Dermis microvascular lymphatic vessel endothelial cell (primary cell): ENCODE measurements around the gene KYNU. TPM values are rescaled to one million over a fixed set of nuclear protein-coding genes. Genes with fewer than 3 reads are reported as not detected.

Experiments used
- DNase-seq, 2 donors: peaks; one replicate each; pipeline versions ENCODE4 v3.0.0 to v3.0.0-alpha.2; 2010; ENCODE audit warnings: low read depth in 2 of 2
- total RNA-seq: library from RNA; depleted of rRNA; stranded (reverse); fragments of >200 nt; gene quantifications from 2 replicates; pipeline ENCODE4 v1.2.1, GENCODE V29; 2014

The KYNU gene
- total RNA-seq, 1 donor from 2014 or later: 0.26 TPM

GRCh38 chr2:142961202-142961601 is 83.7 kb downstream of the KYNU start:
- no peak for DNase-seq

DNA sequence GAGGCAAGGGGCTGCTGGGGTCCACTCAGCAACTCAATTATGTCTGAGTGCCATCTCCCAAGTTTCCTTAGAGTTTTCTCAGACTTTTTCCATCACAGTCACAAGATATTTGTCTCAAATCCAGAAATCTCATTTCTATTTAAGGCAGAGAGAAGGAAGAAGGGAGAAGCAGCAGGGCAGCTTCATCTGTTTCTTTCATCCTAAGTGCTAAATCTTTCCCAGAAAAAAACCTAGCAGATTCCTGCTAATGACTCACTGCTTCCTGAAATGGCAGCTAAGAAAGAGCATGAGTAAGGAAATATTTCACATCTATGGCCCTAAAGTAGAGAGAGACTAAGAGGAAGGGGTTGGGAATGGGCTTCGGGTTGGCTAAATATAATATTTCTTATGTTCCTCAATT is 88.0 kb downstream of the KYNU start:
- DNase-seq: peak in 1 of 2 donors; percentile 42

DNA sequence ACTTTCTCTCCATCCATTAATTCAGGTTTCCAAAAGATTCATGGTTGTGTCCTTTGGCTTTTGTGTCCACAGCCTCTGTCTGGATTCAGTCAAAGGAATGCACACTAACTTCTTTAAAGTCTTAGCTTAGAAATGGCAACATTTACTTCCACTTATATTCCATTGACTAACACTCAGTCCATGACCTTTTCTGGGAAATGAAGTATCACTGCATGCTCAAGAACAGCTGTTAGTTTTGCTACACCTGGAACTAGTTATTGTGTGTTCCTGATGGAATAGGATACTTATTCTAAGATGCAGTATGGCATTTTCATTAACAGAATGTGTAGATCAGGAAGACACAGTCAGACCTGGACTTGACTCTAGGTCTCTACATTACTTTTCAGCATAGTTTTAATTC is 88.8 kb downstream of the KYNU start:
- DNase-seq: no peak

DNA sequence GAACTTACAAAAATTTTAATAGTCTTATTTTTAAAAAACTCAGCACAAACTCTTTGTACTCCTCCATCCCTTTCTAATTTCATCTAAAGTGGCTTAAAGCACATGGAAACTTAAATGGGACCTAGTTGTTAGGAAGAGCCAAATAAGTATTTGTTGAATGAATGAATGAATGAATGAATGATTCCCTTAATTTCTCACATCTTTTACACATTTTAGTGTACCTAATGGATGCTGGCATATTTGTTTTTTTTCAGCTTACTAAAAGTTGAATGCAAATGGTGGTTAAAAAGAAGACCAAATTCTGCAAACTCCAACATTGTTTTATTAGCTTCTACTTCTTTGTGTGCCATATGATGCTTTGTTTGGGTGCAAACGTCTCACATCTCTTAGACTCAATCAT is 89.6 kb downstream of the KYNU start:
- DNase-seq: no peak

- peak in 1 of 2 donors; percentile 29 for DNase-seq
Observed at GRCh38 chr2:142973160-142973821, 95.8 kb downstream of the KYNU start.

- no peak for DNase-seq
Observed at GRCh38 chr2:142973822-142974207, 96.4 kb downstream of the KYNU start.

GRCh38 chr2:142974288-142975024 is 97.0 kb downstream of the KYNU start:
- DNase-seq: peak; percentile 53 to 87

GRCh38 chr2:142975239-142975638 is 97.8 kb downstream of the KYNU start:
- DNase-seq: peak in 1 of 2 donors; percentile 1

DNA sequence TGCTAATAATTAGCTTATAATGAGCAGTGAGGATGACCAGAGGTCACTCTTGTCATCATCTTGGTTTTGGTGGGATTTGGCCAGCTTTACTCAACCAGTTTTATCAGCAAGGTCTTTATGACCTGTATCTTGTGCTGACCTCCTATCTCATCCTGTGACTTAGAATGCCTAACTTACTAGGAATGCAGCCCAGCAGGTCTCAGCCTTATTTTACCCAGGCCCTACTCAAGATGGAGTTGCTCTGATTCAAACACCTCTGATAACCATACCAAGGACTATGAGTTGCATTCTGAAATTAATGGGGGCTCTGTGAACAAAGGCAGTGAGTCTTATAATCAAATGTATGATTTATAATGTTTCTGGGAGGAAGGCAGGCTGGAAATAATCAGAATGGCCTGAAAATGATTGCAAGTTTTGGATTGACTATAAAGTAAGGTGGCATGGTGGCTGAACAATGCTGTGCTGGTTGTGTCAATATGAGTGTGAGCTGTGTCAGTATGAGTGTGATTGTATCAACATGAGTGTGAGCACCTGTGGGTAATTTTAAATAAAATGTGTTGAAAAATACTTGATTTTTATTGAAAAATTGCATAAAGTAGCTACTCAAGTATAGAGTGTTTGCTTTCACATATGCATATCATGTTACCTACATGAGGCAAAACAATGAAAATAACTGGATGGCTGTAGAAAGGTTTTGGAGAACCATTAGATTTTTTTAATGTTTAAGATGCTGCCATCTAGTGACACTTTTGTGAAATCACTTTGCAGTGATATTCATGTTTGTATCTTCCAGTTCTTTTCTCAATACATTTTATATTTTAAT is 103.0 kb downstream of the KYNU start:
- DNase-seq: peak; percentile 11 to 50

DNA sequence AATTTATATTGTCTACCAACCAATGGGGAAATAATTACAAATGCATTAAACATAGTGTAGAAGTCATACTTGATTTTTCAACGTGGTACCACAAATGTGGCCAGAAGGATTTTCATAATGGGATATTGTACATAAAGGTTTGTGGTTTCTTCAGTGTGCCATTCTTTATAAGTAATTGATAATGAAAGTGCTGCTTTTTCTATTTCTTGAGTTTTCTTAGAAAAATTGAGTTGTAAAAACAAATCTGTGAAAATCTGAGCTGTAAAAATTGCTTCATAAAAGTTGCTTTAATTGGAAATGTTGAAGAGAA is 103.6 kb downstream of the KYNU start:
- no peak for DNase-seq

DNA sequence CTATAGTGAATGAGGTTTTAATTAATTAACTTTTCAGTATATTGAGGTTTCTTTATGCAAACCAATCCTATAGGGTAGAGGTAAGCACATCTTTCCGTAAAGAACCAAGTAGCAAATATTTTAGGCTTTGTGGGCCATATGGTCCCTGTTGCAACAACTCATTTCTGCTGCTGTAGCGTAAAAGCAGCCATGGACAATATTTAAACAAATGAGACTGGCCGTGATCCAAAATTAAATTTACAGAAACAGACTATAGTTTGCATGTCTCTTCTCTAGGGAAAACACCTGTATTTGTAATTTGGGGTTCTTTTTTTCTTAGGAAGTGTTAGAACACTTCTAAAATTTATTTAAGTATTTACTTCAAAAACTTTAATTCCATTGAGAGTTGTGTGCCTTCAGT is 104.3 kb downstream of the KYNU start:
- DNase-seq: no peak

DNA sequence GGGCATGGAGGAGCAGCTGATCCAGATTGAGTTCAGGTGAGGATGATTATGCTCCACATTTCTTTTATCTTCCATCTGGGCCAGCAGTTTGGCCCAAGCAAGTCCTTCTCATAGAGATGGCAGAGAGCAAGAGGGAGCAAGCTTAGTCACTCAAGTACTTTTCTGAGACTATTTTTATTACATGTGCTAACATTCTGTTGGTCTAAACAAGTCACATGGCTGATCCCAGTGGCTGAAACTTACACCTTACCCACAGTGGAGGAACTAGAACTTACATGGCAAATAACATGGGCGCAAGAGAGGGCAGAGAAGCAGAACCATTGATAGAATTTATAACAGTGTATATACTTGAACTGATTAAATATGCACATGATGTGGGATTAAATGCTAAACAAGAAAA is 105.7 kb downstream of the KYNU start:
- DNase-seq: no peak

DNA sequence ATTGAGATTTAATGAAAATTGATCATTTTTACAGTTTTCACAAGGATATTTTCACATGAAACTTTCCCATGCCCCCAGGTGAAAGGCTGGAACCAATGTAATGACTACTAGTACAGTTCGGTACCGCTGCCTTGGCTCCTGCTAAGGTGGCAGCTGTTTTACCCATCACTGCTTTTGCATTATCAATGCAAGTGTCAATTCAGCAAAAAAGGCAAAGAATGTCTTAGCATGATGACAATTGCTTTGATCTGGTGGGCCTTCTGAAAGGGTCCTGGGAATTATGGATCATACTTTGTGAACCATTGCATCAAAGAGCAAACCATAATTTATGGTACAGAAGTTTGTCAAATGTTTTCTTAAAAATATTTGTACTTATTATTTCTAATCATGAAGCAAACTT is 107.2 kb downstream of the KYNU start:
- no peak for DNase-seq

GRCh38 chr2:142987044-142987443 is 109.6 kb downstream of the KYNU start:
- no peak for DNase-seq

- DNase-seq: peak; percentile 21 to 33
Observed at GRCh38 chr2:142989273-142990204, 112.1 kb downstream of the KYNU start.

- no peak for DNase-seq
Observed at GRCh38 chr2:142991295-142991694, 113.8 kb downstream of the KYNU start.

DNA sequence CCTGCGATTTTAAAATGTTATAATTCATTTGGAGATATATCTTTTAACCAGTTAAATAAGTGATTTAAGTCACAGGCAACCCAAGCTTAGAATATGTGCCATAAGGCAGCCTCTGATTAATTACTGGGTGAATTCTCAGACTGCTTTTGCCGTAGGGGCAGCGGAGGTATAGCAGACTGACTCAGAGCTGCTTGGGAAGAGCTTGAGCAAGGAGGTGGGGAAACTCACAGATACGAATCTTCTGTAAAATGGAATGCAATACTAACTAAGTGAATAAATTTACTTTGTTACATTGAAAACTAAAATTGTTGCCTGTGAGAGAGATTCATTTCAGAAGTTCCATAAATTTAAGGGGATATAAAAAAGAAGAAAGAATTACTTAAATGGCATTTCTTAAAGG is 115.4 kb downstream of the KYNU start:
- no peak for DNase-seq

- no peak for DNase-seq
Observed at GRCh38 chr2:142993771-142994170, 116.3 kb downstream of the KYNU start.

GRCh38 chr2:142994665-142995064 is 117.2 kb downstream of the KYNU start:
- no peak for DNase-seq

- no peak for DNase-seq
Observed at GRCh38 chr2:142997231-142997630, 119.8 kb downstream of the KYNU start.

GRCh38 chr2:143000599-143000998 is 123.1 kb downstream of the KYNU start:
- no peak for DNase-seq
